Mesenchymal stem cell (in vitro differentiated cells and primary cell): ENCODE measurements around the gene CLEC20A.

ENCODE experiments used
- DNase-seq: peaks from one replicate; pipeline ENCODE4 v3.0.0-alpha.2; 2013
- H2AFZ ChIP-seq: one replicate; pipeline ENCODE4 v1.6.1; 2013; ENCODE audit warnings: low read depth, mild to moderate bottlenecking, control low read depth, inconsistent platforms, low read length, moderate library complexity
- H2AK5ac ChIP-seq: 2 replicates; pipeline ENCODE4 v1.6.1; 2013; ENCODE audit warnings: low read length, moderate library complexity, mild to moderate bottlenecking, inconsistent platforms; ENCODE audit not compliant: severe bottlenecking
- H2BK120ac ChIP-seq: one replicate; pipeline ENCODE4 v1.6.1; 2013; ENCODE audit warnings: low read depth, mild to moderate bottlenecking, inconsistent platforms, low read length, moderate library complexity
- H2BK12ac ChIP-seq, 2 experiments: one replicate each; pipeline ENCODE4 v1.6.1; 2013; ENCODE audit warnings: inconsistent platforms in 2 of 2, low read length in 2 of 2, mild to moderate bottlenecking in 2 of 2, moderate library complexity in 2 of 2, control low read depth in 1 of 2
- H2BK15ac ChIP-seq: one replicate; pipeline ENCODE4 v1.6.1; 2013; ENCODE audit warnings: mild to moderate bottlenecking, low read depth, inconsistent platforms; ENCODE audit not compliant: poor library complexity, severe bottlenecking
- H2BK5ac ChIP-seq: 2 replicates; pipeline ENCODE4 v1.6.1; 2013; ENCODE audit warnings: low read depth, mild to moderate bottlenecking, low read length, control low read depth, inconsistent platforms; ENCODE audit not compliant: poor library complexity, severe bottlenecking
- H3K14ac ChIP-seq, 2 experiments: one replicate each; pipeline ENCODE4 v1.6.1; 2013; ENCODE audit warnings: inconsistent platforms in 2 of 2, low read length in 2 of 2, control low read depth in 1 of 2, mild to moderate bottlenecking in 1 of 2, moderate library complexity in 1 of 2
- H3K18ac ChIP-seq, 2 experiments: one replicate each; pipeline ENCODE4 v1.6.1; 2013; ENCODE audit warnings: inconsistent platforms in 2 of 2, low read length in 2 of 2, control low read depth in 1 of 2, low read depth in 1 of 2, mild to moderate bottlenecking in 1 of 2
- H3K23ac ChIP-seq, 2 experiments: one replicate each; pipeline ENCODE4 v1.6.1; 2013; ENCODE audit warnings: inconsistent platforms in 2 of 2, low read length in 2 of 2, mild to moderate bottlenecking in 2 of 2, moderate library complexity in 2 of 2, control low read depth in 1 of 2
- H3K27ac ChIP-seq: 2 replicates; pipeline ENCODE4 v1.5.1; 2013; ENCODE audit warnings: mild to moderate bottlenecking, moderate library complexity, low read length, control low read depth, inconsistent platforms; ENCODE audit not compliant: poor library complexity, severe bottlenecking
- H3K27me3 ChIP-seq, 2 experiments: 2 replicates each; pipeline versions ENCODE4 v1.6.1 to v1.7.0; 2013; ENCODE audit warnings: low read length in 2 of 2, mild to moderate bottlenecking in 2 of 2, moderate library complexity in 2 of 2, control low read depth in 1 of 2, inconsistent platforms in 1 of 2; ENCODE audit not compliant: control insufficient read depth in 1 of 2, insufficient read depth in 1 of 2
- H3K36me3 ChIP-seq, 2 experiments: 2 replicates each; pipeline versions ENCODE4 v1.6.1 to v1.7.0; 2013; ENCODE audit warnings: low read length in 2 of 2, control low read depth in 1 of 2, inconsistent platforms in 1 of 2, low read depth in 1 of 2, mild to moderate bottlenecking in 1 of 2; ENCODE audit not compliant: insufficient read depth in 2 of 2, control insufficient read depth in 1 of 2
- H3K4ac ChIP-seq, 2 experiments: one replicate each; pipeline ENCODE4 v1.6.1; 2013; ENCODE audit warnings: inconsistent platforms in 2 of 2, low read length in 2 of 2, mild to moderate bottlenecking in 2 of 2, moderate library complexity in 2 of 2, control low read depth in 1 of 2, low read depth in 1 of 2
- H3K4me1 ChIP-seq: 2 replicates; pipeline ENCODE4 v1.6.1; 2013; ENCODE audit warnings: low read depth, low read length, control low read depth; ENCODE audit not compliant: control insufficient read depth, insufficient read depth
- H3K4me2 ChIP-seq: 2 replicates; pipeline ENCODE4 v1.6.1; 2013; ENCODE audit warnings: low read length, mild to moderate bottlenecking, inconsistent platforms; ENCODE audit not compliant: poor library complexity, severe bottlenecking
- H3K4me3 ChIP-seq, 2 experiments: 2 replicates each; pipeline versions ENCODE4 v1.5.1 to v1.7.0; 2013; ENCODE audit warnings: low read length in 2 of 2, mild to moderate bottlenecking in 2 of 2, control low read depth in 1 of 2, low read depth in 1 of 2; ENCODE audit not compliant: insufficient read depth in 1 of 2
- H3K79me1 ChIP-seq: replicated peaks from 2 replicates; pipeline ENCODE4 v1.6.1; 2013; ENCODE audit warnings: mild to moderate bottlenecking, control low read depth, low read length, inconsistent platforms; ENCODE audit not compliant: poor library complexity, severe bottlenecking
- H3K9ac ChIP-seq: 2 replicates; pipeline ENCODE4 v1.7.0; 2013; ENCODE audit warnings: mild to moderate bottlenecking, low read length, moderate library complexity
- H3K9me3 ChIP-seq: 2 replicates; pipeline ENCODE4 v1.7.0; 2013; ENCODE audit warnings: mild to moderate bottlenecking, low read length; ENCODE audit not compliant: control insufficient read depth
- H4K8ac ChIP-seq: one replicate; pipeline ENCODE4 v1.6.1; 2013; ENCODE audit warnings: inconsistent platforms, mild to moderate bottlenecking, low read length, moderate library complexity
- H4K91ac ChIP-seq: one replicate; pipeline ENCODE4 v1.6.1; 2013; ENCODE audit warnings: mild to moderate bottlenecking, low read length, inconsistent platforms
- WGBS: methylation state at CpG from one replicate; pipeline ENCODE4 v1.1.7; 2013; ENCODE audit warnings: mixed read lengths; 5-methylcytosine and 5-hydroxymethylcytosine counted together

The CLEC20A gene

DNA sequence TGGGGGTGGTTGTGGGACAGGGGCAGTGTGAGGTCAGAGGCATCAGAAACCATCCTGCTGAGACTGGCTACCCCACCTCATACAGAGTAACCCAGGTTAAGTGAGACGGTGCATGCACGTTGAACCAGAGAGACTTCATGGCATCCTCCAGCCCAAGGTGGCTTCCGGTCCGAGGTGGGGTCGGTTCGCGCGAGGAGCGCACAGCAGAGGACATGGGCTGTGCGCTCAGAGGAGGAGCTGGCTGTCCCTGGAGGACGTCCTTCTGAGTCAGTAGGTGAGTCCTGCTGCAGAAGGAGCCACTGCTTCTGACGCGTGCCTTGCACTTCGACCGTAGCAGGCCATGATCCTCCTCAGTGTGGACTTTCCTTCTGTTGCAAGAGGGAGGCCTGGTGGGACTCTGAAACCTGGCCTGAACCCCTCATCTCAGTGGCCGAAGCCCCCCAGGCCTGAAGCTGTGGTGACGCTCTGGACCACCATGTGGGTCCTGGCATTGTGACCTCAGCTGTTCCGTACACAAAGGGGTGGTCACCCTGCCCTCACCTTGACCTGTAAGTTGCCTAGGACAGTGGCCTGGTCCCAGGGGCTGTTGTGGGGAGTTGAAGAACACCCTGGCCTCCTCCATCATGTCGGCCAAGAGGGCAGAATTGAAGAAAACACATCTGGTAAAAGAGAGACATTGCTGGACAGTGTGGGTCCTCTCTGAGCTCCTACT is 16.0 kb upstream of the CLEC20A start, which contains the start of gene TEX35:
Gene TEX35 (plus strand): TSS at position 544 of the 712 bp plus-strand sequence. CDS start 80 bp downstream, at position 624.
- H2AK5ac ChIP-seq, result no peak within 1 kb of the TSS
- H3K14ac ChIP-seq, result no peak within 1 kb of the TSS
- no peak within 1 kb of the TSS for H2AFZ ChIP-seq
- H3K4me1 ChIP-seq, result no peaks in the 10 kb centered on the region
- no peak for DNase-seq
- H4K91ac ChIP-seq, result no peak within 1 kb of the TSS
- H2BK15ac ChIP-seq, result no peak within 1 kb of the TSS
- H3K18ac ChIP-seq, result no peak within 1 kb of the TSS
- H3K4me2 ChIP-seq, result no peak within 1 kb of the TSS
- WGBS, result 95% methylated on average over 19 of the region's 19 CpGs
- no peak within 1 kb of the TSS for H3K9ac ChIP-seq
- no peak within 1 kb of the TSS for H2BK5ac ChIP-seq
- H3K36me3 ChIP-seq, result no peaks in the 10 kb centered on the region
- no peak within 1 kb of the TSS for H3K27ac ChIP-seq
- H2BK12ac ChIP-seq, result no peak within 1 kb of the TSS
- H4K8ac ChIP-seq, result no peak within 1 kb of the TSS
- no peak within 1 kb of the TSS for H3K4me3 ChIP-seq
- no peak within 1 kb of the TSS for H2BK120ac ChIP-seq
- no peaks in the 10 kb centered on the region for H3K79me1 ChIP-seq
- H3K4ac ChIP-seq, result no peak within 1 kb of the TSS
- no peaks in the 10 kb centered on the region for H3K27me3 ChIP-seq
- no peaks in the 10 kb centered on the region for H3K9me3 ChIP-seq
- H3K23ac ChIP-seq, result no peak within 1 kb of the TSS

DNA sequence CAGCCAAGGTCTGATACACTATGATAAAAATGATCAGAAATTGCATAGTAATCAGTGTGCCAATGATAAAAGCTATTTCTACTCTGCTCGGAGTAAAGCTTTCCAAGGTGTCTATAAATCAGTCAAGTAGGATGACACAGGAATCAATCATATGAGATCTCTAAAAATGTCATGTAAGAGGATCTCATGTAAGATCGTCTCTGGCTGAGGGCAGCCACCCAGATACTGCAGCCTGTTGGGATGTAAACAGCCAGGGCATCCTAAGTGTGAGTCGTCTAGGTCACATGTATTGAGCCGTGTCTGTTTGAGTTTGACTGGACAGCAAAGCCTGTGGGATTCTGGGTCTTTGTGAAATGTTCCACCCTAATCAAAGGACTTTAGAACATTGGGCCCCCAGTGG is 13.4 kb upstream of the CLEC20A start:
- no peak overlapping the region for H3K14ac ChIP-seq
- H2BK15ac ChIP-seq, result no peak overlapping the region
- H2AFZ ChIP-seq, result no peak overlapping the region
- no peak overlapping the region for H3K23ac ChIP-seq
- no peak overlapping the region for H3K9ac ChIP-seq
- no peak overlapping the region for H3K4me3 ChIP-seq
- DNase-seq, result peak; percentile 38
- no peak overlapping the region for H3K18ac ChIP-seq
- H3K4me2 ChIP-seq, result no peak overlapping the region
- H3K4ac ChIP-seq, result no peak overlapping the region
- H2BK5ac ChIP-seq, result no peak overlapping the region
- H2BK120ac ChIP-seq, result no peak overlapping the region
- H2AK5ac ChIP-seq, result no peak overlapping the region
- no peak overlapping the region for H2BK12ac ChIP-seq
- H3K79me1 ChIP-seq, result no peaks in the 10 kb centered on the region
- WGBS, result 80% methylated on average over 4 of the region's 4 CpGs
- no peaks in the 10 kb centered on the region for H3K4me1 ChIP-seq
- H3K9me3 ChIP-seq, result no peaks in the 10 kb centered on the region
- no peak overlapping the region for H3K27ac ChIP-seq
- no peak overlapping the region for H4K91ac ChIP-seq
- H4K8ac ChIP-seq, result no peak overlapping the region
- H3K27me3 ChIP-seq, result peaks cover 0 to 8% of the 10 kb centered on the region in 2 experiments
- no peaks in the 10 kb centered on the region for H3K36me3 ChIP-seq

- no peak overlapping the region for H2AFZ ChIP-seq
- H3K4me3 ChIP-seq, result no peak overlapping the region
- H3K79me1 ChIP-seq, result no peaks in the 10 kb centered on the region
- no peak overlapping the region for H3K18ac ChIP-seq
- DNase-seq, result no peak
- no peak overlapping the region for H2BK120ac ChIP-seq
- WGBS, result 87% methylated on average over 5 of the region's 5 CpGs
- peaks cover 0 to 11% of the 10 kb centered on the region in 2 experiments for H3K27me3 ChIP-seq
- H3K27ac ChIP-seq, result no peak overlapping the region
- H3K23ac ChIP-seq, result no peak overlapping the region
- H3K14ac ChIP-seq, result no peak overlapping the region
- no peak overlapping the region for H3K4ac ChIP-seq
- no peak overlapping the region for H4K91ac ChIP-seq
- no peak overlapping the region for H3K4me2 ChIP-seq
- no peaks in the 10 kb centered on the region for H3K4me1 ChIP-seq
- H2BK12ac ChIP-seq, result no peak overlapping the region
- H2BK5ac ChIP-seq, result no peak overlapping the region
- H3K9me3 ChIP-seq, result no peaks in the 10 kb centered on the region
- H3K9ac ChIP-seq, result no peak overlapping the region
- H4K8ac ChIP-seq, result no peak overlapping the region
- H3K36me3 ChIP-seq, result no peaks in the 10 kb centered on the region
- no peak overlapping the region for H2AK5ac ChIP-seq
- H2BK15ac ChIP-seq, result no peak overlapping the region
These were observed 12.7 kb upstream of the CLEC20A start for GRCh38 chr1:178509414-178510007.

DNA sequence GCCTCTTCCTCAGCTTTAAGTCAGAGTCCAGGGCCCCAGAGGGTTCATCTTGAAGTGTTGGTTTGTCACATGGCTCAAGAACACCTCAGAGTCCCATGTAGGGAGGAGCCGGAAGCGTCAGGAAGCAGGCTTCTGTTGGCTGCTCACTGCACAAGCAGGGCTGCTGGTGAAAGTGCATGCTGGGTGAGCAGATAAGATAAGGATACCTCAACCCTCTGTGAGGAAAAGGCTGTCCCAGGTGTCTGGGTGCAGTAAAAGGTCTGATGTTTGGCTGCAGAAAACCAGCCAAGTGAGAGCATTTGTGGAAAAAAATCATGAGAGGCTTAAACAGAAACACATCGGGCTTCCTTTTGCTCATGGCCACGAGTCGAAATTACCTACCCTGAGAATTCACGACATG is 9.9 kb upstream of the CLEC20A start:
- no peak overlapping the region for H3K9ac ChIP-seq
- H3K4me2 ChIP-seq, result no peak overlapping the region
- no peaks in the 10 kb centered on the region for H3K4me1 ChIP-seq
- no peak overlapping the region for H4K8ac ChIP-seq
- H3K27ac ChIP-seq, result no peak overlapping the region
- no peak for DNase-seq
- no peak overlapping the region for H2BK5ac ChIP-seq
- H3K79me1 ChIP-seq, result no peaks in the 10 kb centered on the region
- H2AK5ac ChIP-seq, result no peak overlapping the region
- H3K14ac ChIP-seq, result no peak overlapping the region
- no peak overlapping the region for H2AFZ ChIP-seq
- no peak overlapping the region for H2BK15ac ChIP-seq
- H3K18ac ChIP-seq, result no peak overlapping the region
- no peak overlapping the region for H3K23ac ChIP-seq
- H3K9me3 ChIP-seq, result no peaks in the 10 kb centered on the region
- no peak overlapping the region for H2BK120ac ChIP-seq
- peaks cover 0 to 22% of the 10 kb centered on the region in 2 experiments for H3K27me3 ChIP-seq
- H3K4ac ChIP-seq, result no peak overlapping the region
- H3K4me3 ChIP-seq, result no peak overlapping the region
- no peaks in the 10 kb centered on the region for H3K36me3 ChIP-seq
- no peak overlapping the region for H2BK12ac ChIP-seq
- 88% methylated on average over 6 of the region's 6 CpGs for WGBS
- no peak overlapping the region for H4K91ac ChIP-seq
